GM12878 (cell line): ENCODE results near the gene KRT75. TPM values are rescaled to one million over a fixed set of nuclear protein-coding genes. Genes with fewer than 3 reads are reported as not detected.

Experiments used
- ATAC-seq: fragments of 200-7000 bp; cut with Tn5 transposase; 3 replicates; pipeline ENCODE4 v1.9.1; 2020; ENCODE audit warnings: mild to moderate bottlenecking, moderate library complexity
- BruUV-seq: library from RNA; stranded (reverse); fragments of 400-500 nt; replicated peaks from 2 replicates; lab custom pipeline; 2021; lab: Mats Ljungman, UMichigan
- CTCF ChIA-PET: fragments of 300-600 bp; sonication (Branson Sonifier 250); formaldehyde crosslinking; extraction: SDS; loops from one replicate; lab custom pipeline; 2021; ENCODE audit warnings: inconsistent platforms; lab: Yijun Ruan, JAX
- POLR2A ChIA-PET: fragments of 350-600 bp; formaldehyde crosslinking; extraction: SDS; loops from one replicate; lab custom pipeline; 2021; ENCODE audit warnings: inconsistent platforms; lab: Charles Lee
- RAD21 ChIA-PET: fragments of 300-600 bp; sonication (Branson Sonifier 250); formaldehyde crosslinking; loops from one replicate; lab custom pipeline; 2023; ENCODE audit warnings: antibody characterized with exemption; ENCODE audit not compliant: unreplicated experiment; lab: Charles Lee
- SMC1A ChIA-PET: fragments of 300-600 bp; sonication (Branson Sonifier 250); formaldehyde crosslinking; loops from one replicate; lab custom pipeline; 2023; ENCODE audit not compliant: unreplicated experiment, uncharacterized antibody; lab: Charles Lee
- DNase-seq: peaks from one replicate; pipeline ENCODE4 v3.0.0-alpha.2; 2011; ENCODE audit warnings: low read depth, low spot score
- FAIRE-seq: peaks from 3 replicates; lab custom pipeline; 2011; peaks lifted over from hg19 to GRCh38; lab: Jason Lieb, UNC
- H2AFZ ChIP-seq: 2 replicates; pipeline ENCODE4 v1.6.0; 2011; ENCODE audit warnings: low read depth, low read length, control low read depth; ENCODE audit not compliant: control insufficient read depth
- H3K27ac ChIP-seq: 2 replicates; pipeline ENCODE4 v1.5.1; 2011; ENCODE audit warnings: control low read depth; ENCODE audit not compliant: control insufficient read depth, insufficient read depth
- H3K27me3 ChIP-seq, 2 experiments: replicated peaks in 1 of 2; 2 replicates each; pipeline versions ENCODE4 v1.6.0 to v1.6.1; 2011; ENCODE audit warnings: low read length in 1 of 2; ENCODE audit not compliant: control insufficient read depth in 2 of 2, insufficient read depth in 2 of 2
- H3K36me3 ChIP-seq, 2 experiments: 2 replicates each; pipeline ENCODE4 v1.5.1; 2011; ENCODE audit warnings: low read length in 1 of 2; ENCODE audit not compliant: control insufficient read depth in 2 of 2, insufficient read depth in 2 of 2
- H3K4me1 ChIP-seq: 2 replicates; pipeline ENCODE4 v1.6.1; 2011; ENCODE audit warnings: mild to moderate bottlenecking, low read length, moderate library complexity, mixed read lengths; ENCODE audit not compliant: control insufficient read depth, insufficient read depth
- H3K4me2 ChIP-seq: 2 replicates; pipeline ENCODE4 v1.6.0; 2011; ENCODE audit warnings: control low read depth; ENCODE audit not compliant: control insufficient read depth, insufficient read depth
- H3K4me3 ChIP-seq: fragments of 200-600 bp; sonication (generic); 2 replicates; pipeline ENCODE4 v1.5.1; 2016
- H3K79me2 ChIP-seq: 2 replicates; pipeline ENCODE4 v1.6.0; 2011; ENCODE audit warnings: low read length; ENCODE audit not compliant: control insufficient read depth, insufficient read depth
- H3K9ac ChIP-seq: 2 replicates; pipeline ENCODE4 v1.8.0; 2011; ENCODE audit warnings: low read length, control low read depth, mixed read lengths; ENCODE audit not compliant: control insufficient read depth, insufficient read depth
- H3K9me3 ChIP-seq: replicated peaks from 3 replicates; pipeline ENCODE4 v1.5.1; 2011; ENCODE audit warnings: mild to moderate bottlenecking, low read length; ENCODE audit not compliant: control insufficient read depth, insufficient read depth
- H4K20me1 ChIP-seq: 2 replicates; pipeline ENCODE4 v1.6.0; 2011; ENCODE audit not compliant: control insufficient read depth, insufficient read depth
- BHLHE40 ChIP-seq, 2 experiments: fragments of 450-650 bp in 1 of 2; IDR thresholded peaks; 2 replicates each; pipeline ENCODE4 v1.6.1; 2011 to 2017; ENCODE audit warnings: low read depth in 2 of 2, borderline replicate concordance in 1 of 2, improper control_type of control experiment in 1 of 2, low read length in 1 of 2, mild to moderate bottlenecking in 1 of 2
- JUNB ChIP-seq: IDR thresholded peaks from 2 replicates; pipeline ENCODE4 v1.6.1; 2016; ENCODE audit warnings: antibody characterized with exemption, mild to moderate bottlenecking
- KDM1A ChIP-seq: fragments of 200-600 bp; sonication (generic); IDR thresholded peaks from 2 replicates; pipeline ENCODE4 v1.6.1; 2016; ENCODE audit warnings: borderline replicate concordance
- NBN ChIP-seq: fragments of 450-650 bp; IDR thresholded peaks from 2 replicates; pipeline ENCODE4 v1.6.1; 2016
- POU2F2 ChIP-seq: IDR thresholded peaks from 3 replicates; pipeline ENCODE4 v1.6.1; 2011; ENCODE audit warnings: low read depth, mild to moderate bottlenecking, low read length, borderline replicate concordance
- SIX5 ChIP-seq: IDR thresholded peaks from 2 replicates; pipeline ENCODE4 v1.6.1; 2011; ENCODE audit warnings: mild to moderate bottlenecking, low read depth, low read length, moderate library complexity; ENCODE audit not compliant: severe bottlenecking
- TBL1XR1 ChIP-seq: IDR thresholded peaks from 2 replicates; pipeline ENCODE4 v1.6.1; 2012; ENCODE audit warnings: low read depth, low read length, improper control_type of control experiment
- YBX1 ChIP-seq: fragments of 450-650 bp; IDR thresholded peaks from 2 replicates; pipeline ENCODE4 v1.6.1; 2016; ENCODE audit warnings: antibody characterized with exemption
- WGBS: methylation state at CpG from one replicate; pipeline ENCODE4 v1.1.6; 2016; ENCODE audit warnings: low lambda C conversion rate; ENCODE audit not compliant: insufficient replicate concordance, insufficient coverage; ENCODE audit errors: missing lambda C conversion rate; 5-methylcytosine and 5-hydroxymethylcytosine counted together
- in situ Hi-C: fragments of 300-500 bp; cut with MboI; formaldehyde crosslinking; loops from 9 replicates; pipeline ENCODE4 v1.14.3; 2018; ENCODE audit warnings: mixed read lengths
- intact Hi-C: fragments of 100-400 bp; cut with micrococcal nuclease; formaldehyde crosslinking; loops from one replicate; pipeline ENCODE4 v1.14.2; 2022; ENCODE audit not compliant: unreplicated experiment
- polyA plus RNA-seq, 11 experiments: library from polyadenylated mRNA; depleted of rRNA in 4 of 11; unstranded in 6 of 11; stranded (reverse) in 5 of 11; fragments of >200 nt; fragmentation: Nextera tagmentation in 4 of 11; fragmentation: Illumina TruSeq in 1 of 11; extraction: Ambion mirVana in 4 of 11; extraction: Trizol in 1 of 11; gene quantifications; 1 replicate in 1 of 11; 2 replicates in 10 of 11; pipeline versions ENCODE4 v1.2.1 to v1.2.3, GENCODE V29; 2011 to 2016; ENCODE audit warnings: inconsistent platforms in 2 of 11, missing spikeins in 2 of 11, low read depth in 1 of 11
- total RNA-seq, 4 experiments: library from RNA; depleted of rRNA in 3 of 4; stranded (reverse); fragments of >200 nt in 3 of 4; fragmentation: Illumina TruSeq in 1 of 4; extraction: Trizol in 1 of 4; gene quantifications; 2 replicates each; pipeline versions ENCODE4 v1.2.1 to v1.2.3, GENCODE V29; 2013 to 2021

Gene KRT75
- total and polyA plus RNA-seq, 10 of the 15 experiments (the other 5 are each of a cell fraction or from before 2014, with no cell fraction given) = not detected

GRCh38 chr12:52427083-52427482, 7.1 kb downstream of the KRT75 start:
- no peaks in the 10 kb centered on the region for H3K79me2 ChIP-seq
- ATAC-seq (no peak), DNase-seq (no peak), FAIRE-seq (no peak)
- no peak overlapping the region for H2AFZ ChIP-seq
- 0% methylated on average over 1 of the region's 1 CpG for WGBS
- H4K20me1 ChIP-seq = no peaks in the 10 kb centered on the region
- H3K9me3 ChIP-seq = no peaks in the 10 kb centered on the region
- CTCF ChIA-PET = interaction anchor here (1.0 to 1.2 kb wide), 3 partner anchors 41 to 458 kb away, joined by 3 to 4 read pairs (median 4); no protein-coding TSS in a partner anchor
- no peaks in the 10 kb centered on the region for H3K36me3 ChIP-seq
- no peak overlapping the region for H3K4me2 ChIP-seq
- SMC1A ChIA-PET = interaction anchor here (0.9 to 1.5 kb wide), 2 partner anchors 13 to 457 kb away, joined by 3 to 4 read pairs; no protein-coding TSS in a partner anchor
- no peak overlapping the region for H3K4me3 ChIP-seq
- H3K4me1 ChIP-seq = no peaks in the 10 kb centered on the region
- BruUV-seq = no TSS peak
- no peak overlapping the region for H3K9ac ChIP-seq
- in situ Hi-C loops (no loop called here), intact Hi-C loops (no loop called here)
- no peak overlapping the region for H3K27ac ChIP-seq
- no peak for TF ChIP-seq KDM1A
- no peak for TF ChIP-seq TBL1XR1
- no peak for TF ChIP-seq BHLHE40 (IDR thresholded peaks at IDR 0.05; ENCODE audit: borderline replicate concordance in 1 of 2, low read depth in 2 of 2, low read length in 1 of 2)
- TF ChIP-seq JUNB = no peak
- no peak for TF ChIP-seq POU2F2
- H3K27me3 ChIP-seq = peaks cover 2 to 4% of the 10 kb centered on the region in 2 experiments; a peak in 3 of 4 replicates
- RAD21 ChIA-PET = no interaction called here
- POLR2A ChIA-PET = no interaction called here

- Histone ChIP-seq H3K4me2 (no peak overlapping the region), H3K9ac (no peak overlapping the region), H3K4me3 (no peak overlapping the region), H2AFZ (no peak overlapping the region), H3K27ac (no peak overlapping the region), H3K36me3 (no peaks in the 10 kb centered on the region), H3K79me2 (no peaks in the 10 kb centered on the region), H3K9me3 (no peaks in the 10 kb centered on the region), H4K20me1 (no peaks in the 10 kb centered on the region), H3K4me1 (no peaks in the 10 kb centered on the region), H3K27me3 (peaks cover 2 to 4% of the 10 kb centered on the region in 2 experiments; a peak in 3 of 4 replicates)
- TF ChIP-seq SIX5 = no peak
- TF ChIP-seq YBX1 = no peak
- TF ChIP-seq NBN = no peak
- ChIA-PET POLR2A (no interaction called here), RAD21 (no interaction called here), SMC1A (no interaction called here), CTCF (no interaction called here)
- WGBS = 4% methylated on average over 2 of the region's 2 CpGs
- in situ Hi-C loops (no loop called here), intact Hi-C loops (no loop called here)
- no TSS peak for BruUV-seq
- no peak for ATAC-seq
- no peak for DNase-seq
- FAIRE-seq = no peak
Measured at GRCh38 chr12:52426034-52426433, 8.1 kb downstream of the KRT75 start.
